Measurements from ENCODE around the gene KIF16B. TPM values are rescaled to one million over a fixed set of nuclear protein-coding genes. Genes with fewer than 3 reads are reported as not detected.

Gene KIF16B
- total RNA-seq, 1 experiment from 2014 or later = 16.6 TPM

DNA sequence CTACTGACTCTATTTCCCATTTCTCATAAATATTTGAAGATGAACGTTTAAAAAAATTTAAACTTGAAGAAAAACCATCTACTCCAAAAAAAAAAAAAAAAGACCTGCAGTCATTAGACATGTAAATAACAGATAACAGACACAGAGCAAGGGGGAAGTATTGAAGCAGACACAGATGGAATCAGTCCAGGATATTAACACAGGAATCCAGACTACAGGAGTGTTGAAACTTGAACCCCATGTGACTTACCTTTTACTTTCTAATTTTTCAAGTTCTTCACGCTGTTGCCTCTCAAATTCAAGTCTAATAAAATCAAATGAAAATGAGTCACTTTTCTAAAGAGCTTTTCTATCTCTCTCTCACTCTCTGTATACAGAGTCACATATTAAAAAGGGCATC, 191.8 kb downstream of the KIF16B start:
- H3K36me3 ChIP-seq (ENCODE audit: control insufficient read depth, insufficient read depth, low read length) = no peaks in the 10 kb centered on the region
- ChIA-PET POLR2A (no interaction called here), CTCF (no interaction called here)

DNA sequence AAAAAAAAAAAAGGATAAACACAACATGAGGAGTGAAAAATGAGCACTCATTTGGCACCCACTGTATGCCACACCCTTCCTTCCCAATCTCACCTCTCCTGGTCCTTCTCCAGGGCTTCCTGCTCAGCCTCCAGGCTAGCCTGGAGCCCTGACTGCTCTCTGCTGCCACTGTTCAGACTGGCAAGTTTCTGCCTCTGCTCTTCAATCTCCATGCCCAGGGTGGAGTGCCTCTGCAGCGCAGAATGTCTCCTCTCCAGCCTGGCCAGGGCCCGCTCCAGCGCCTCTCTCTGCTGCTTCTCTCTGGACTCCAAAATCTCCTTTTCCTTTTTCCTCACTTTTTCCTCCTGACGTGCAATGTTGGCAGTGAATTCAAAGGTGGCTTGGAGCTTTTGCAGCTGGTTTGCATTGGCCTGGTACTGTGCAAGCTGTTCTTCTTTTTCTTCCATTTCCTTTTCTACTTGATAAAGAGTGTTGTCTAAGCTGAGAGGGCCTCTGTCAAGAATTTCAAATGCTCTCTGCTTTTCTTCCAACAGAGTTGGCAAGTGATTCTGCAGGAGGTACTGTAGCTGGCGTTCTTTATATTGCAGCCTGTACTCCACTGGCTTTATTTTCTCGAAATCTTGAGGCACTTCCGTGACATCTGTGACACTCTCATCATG, 194.4 kb downstream of the KIF16B start:
- no peaks in the 10 kb centered on the region for H3K27me3 ChIP-seq (ENCODE audit: control insufficient read depth, insufficient read depth, low read length)
- CTCF ChIA-PET = no interaction called here
- no peak overlapping the region for H3K27ac ChIP-seq (ENCODE audit: low read length)
- TF ChIP-seq SIN3A (IDR thresholded peaks at IDR 0.05; ENCODE audit: borderline replicate concordance, insufficient read depth, low read depth, low read length) (no peak), POLR2AphosphoS5 (IDR thresholded peaks at IDR 0.05; ENCODE audit: low read depth, low read length) (no peak), TCF7L2 (IDR thresholded peaks at IDR 0.05; ENCODE audit: low read depth, low read length) (no peak)
- TF ChIP-seq, protein P1, sequence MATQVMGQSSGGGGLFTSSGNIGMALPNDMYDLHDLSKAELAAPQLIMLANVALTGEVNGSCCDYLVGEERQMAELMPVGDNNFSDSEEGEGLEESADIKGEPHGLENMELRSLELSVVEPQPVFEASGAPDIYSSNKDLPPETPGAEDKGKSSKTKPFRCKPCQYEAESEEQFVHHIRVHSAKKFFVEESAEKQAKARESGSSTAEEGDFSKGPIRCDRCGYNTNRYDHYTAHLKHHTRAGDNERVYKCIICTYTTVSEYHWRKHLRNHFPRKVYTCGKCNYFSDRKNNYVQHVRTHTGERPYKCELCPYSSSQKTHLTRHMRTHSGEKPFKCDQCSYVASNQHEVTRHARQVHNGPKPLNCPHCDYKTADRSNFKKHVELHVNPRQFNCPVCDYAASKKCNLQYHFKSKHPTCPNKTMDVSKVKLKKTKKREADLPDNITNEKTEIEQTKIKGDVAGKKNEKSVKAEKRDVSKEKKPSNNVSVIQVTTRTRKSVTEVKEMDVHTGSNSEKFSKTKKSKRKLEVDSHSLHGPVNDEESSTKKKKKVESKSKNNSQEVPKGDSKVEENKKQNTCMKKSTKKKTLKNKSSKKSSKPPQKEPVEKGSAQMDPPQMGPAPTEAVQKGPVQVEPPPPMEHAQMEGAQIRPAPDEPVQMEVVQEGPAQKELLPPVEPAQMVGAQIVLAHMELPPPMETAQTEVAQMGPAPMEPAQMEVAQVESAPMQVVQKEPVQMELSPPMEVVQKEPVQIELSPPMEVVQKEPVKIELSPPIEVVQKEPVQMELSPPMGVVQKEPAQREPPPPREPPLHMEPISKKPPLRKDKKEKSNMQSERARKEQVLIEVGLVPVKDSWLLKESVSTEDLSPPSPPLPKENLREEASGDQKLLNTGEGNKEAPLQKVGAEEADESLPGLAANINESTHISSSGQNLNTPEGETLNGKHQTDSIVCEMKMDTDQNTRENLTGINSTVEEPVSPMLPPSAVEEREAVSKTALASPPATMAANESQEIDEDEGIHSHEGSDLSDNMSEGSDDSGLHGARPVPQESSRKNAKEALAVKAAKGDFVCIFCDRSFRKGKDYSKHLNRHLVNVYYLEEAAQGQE (IDR thresholded peaks at IDR 0.05; ENCODE audit: insufficient read depth in 1 of 2, low read depth in 2 of 2, low read length in 1 of 2) = no peak
- TF ChIP-seq, protein P2, sequence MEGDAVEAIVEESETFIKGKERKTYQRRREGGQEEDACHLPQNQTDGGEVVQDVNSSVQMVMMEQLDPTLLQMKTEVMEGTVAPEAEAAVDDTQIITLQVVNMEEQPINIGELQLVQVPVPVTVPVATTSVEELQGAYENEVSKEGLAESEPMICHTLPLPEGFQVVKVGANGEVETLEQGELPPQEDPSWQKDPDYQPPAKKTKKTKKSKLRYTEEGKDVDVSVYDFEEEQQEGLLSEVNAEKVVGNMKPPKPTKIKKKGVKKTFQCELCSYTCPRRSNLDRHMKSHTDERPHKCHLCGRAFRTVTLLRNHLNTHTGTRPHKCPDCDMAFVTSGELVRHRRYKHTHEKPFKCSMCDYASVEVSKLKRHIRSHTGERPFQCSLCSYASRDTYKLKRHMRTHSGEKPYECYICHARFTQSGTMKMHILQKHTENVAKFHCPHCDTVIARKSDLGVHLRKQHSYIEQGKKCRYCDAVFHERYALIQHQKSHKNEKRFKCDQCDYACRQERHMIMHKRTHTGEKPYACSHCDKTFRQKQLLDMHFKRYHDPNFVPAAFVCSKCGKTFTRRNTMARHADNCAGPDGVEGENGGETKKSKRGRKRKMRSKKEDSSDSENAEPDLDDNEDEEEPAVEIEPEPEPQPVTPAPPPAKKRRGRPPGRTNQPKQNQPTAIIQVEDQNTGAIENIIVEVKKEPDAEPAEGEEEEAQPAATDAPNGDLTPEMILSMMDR (IDR thresholded peaks at IDR 0.05) = no peak
- H3K9me3 ChIP-seq (ENCODE audit: control insufficient read depth, insufficient read depth, low read depth, low read length) = no peaks in the 10 kb centered on the region
- no peaks in the 10 kb centered on the region for H3K36me3 ChIP-seq (ENCODE audit: control insufficient read depth, insufficient read depth, low read length)
- no peak overlapping the region for H3K4me3 ChIP-seq (ENCODE audit: low read depth in 2 of 2, low read length in 2 of 2)
- no peak for ATAC-seq
- intact Hi-C loops (cut with micrococcal nuclease; ENCODE audit: unreplicated experiment) (no loop called here), in situ Hi-C loops (cut with HindIII; ENCODE audit: low pct_unique_long_range_greater_than_20kb, low sequenced_read_pairs) (no loop called here)
- DNase-seq (ENCODE audit: low read depth, low spot score) = no peak
- POLR2A ChIA-PET = no interaction called here
- BruUV-seq (replicated peaks) = no TSS peak
- no peaks in the 10 kb centered on the region for H3K4me1 ChIP-seq (ENCODE audit: control insufficient read depth, insufficient read depth, low read length)

More for the DNA sequence above, 191.8 kb downstream of the KIF16B start:
- Histone ChIP-seq H3K9me3 (ENCODE audit: control insufficient read depth, insufficient read depth, low read depth, low read length) (no peaks in the 10 kb centered on the region), H3K4me1 (ENCODE audit: control insufficient read depth, insufficient read depth, low read length) (no peaks in the 10 kb centered on the region), H3K27ac (ENCODE audit: low read length) (no peak overlapping the region), H3K27me3 (ENCODE audit: control insufficient read depth, insufficient read depth, low read length) (no peaks in the 10 kb centered on the region), H3K4me3 (ENCODE audit: low read depth in 2 of 2, low read length in 2 of 2) (no peak overlapping the region)
- DNase-seq (ENCODE audit: low read depth, low spot score) = no peak
- in situ Hi-C loops (cut with HindIII; ENCODE audit: low pct_unique_long_range_greater_than_20kb, low sequenced_read_pairs) (no loop called here), intact Hi-C loops (cut with micrococcal nuclease; ENCODE audit: unreplicated experiment) (no loop called here)
- TF ChIP-seq POLR2AphosphoS5 (IDR thresholded peaks at IDR 0.05; ENCODE audit: low read depth, low read length) (no peak), TCF7L2 (IDR thresholded peaks at IDR 0.05; ENCODE audit: low read depth, low read length) (no peak), SIN3A (IDR thresholded peaks at IDR 0.05; ENCODE audit: borderline replicate concordance, insufficient read depth, low read depth, low read length) (no peak)
- TF ChIP-seq, protein P2 (IDR thresholded peaks at IDR 0.05) = no peak
- TF ChIP-seq, protein P1 (IDR thresholded peaks at IDR 0.05; ENCODE audit: insufficient read depth in 1 of 2, low read depth in 2 of 2, low read length in 1 of 2) = no peak
- no peak for ATAC-seq
- no TSS peak for BruUV-seq (replicated peaks)
